ENCODE measurements around the gene HOXD1. TPM values are rescaled to one million over a fixed set of nuclear protein-coding genes. Genes with fewer than 3 reads are reported as not detected.

Gene HOXD1
- total RNA-seq, 1 experiment from 2014 or later: not detected

- intact Hi-C loops (cut with micrococcal nuclease; ENCODE audit: unreplicated experiment): no loop called here
- H3K9me2 ChIP-seq (ENCODE audit: insufficient read depth): no peaks in the 10 kb centered on the region
- H2AFZ ChIP-seq: no peak overlapping the region
- no peak overlapping the region for H3K4me3 ChIP-seq
- BruUV-seq (replicated peaks): no TSS peak
- no peaks in the 10 kb centered on the region for H3K79me2 ChIP-seq (ENCODE audit: low read depth)
- H3K27me3 ChIP-seq (ENCODE audit: insufficient read depth, low read depth): peaks cover 90% of the 10 kb centered on the region
- no peak for DNase-seq
- ChIA-PET POLR2A (ENCODE audit: unreplicated experiment) (no interaction called here), CTCF (no interaction called here)
- no peaks in the 10 kb centered on the region for H3K36me3 ChIP-seq (ENCODE audit: low read depth)
- H3K9me3 ChIP-seq (ENCODE audit: insufficient read depth, low read depth): no peaks in the 10 kb centered on the region
- no peaks in the 10 kb centered on the region for H3F3A ChIP-seq (ENCODE audit: insufficient read depth, low read depth)
- H4K20me1 ChIP-seq (ENCODE audit: insufficient read depth): no peaks in the 10 kb centered on the region
- H3K4me2 ChIP-seq: no peak overlapping the region
- no peaks in the 10 kb centered on the region for H3K4me1 ChIP-seq (replicated peaks; ENCODE audit: insufficient read depth)
- no peak overlapping the region for H3K27ac ChIP-seq
- no peak for TF ChIP-seq CTCF (conservative IDR thresholded peaks at IDR 0.05)
- TF ChIP-seq EZH2 (IDR thresholded peaks at IDR 0.05; ENCODE audit: low read depth): no peak
Observed at GRCh38 chr2:176155356-176156044, 33.0 kb upstream of the HOXD1 start.

GRCh38 chr2:176156301-176156806, 32.1 kb upstream of the HOXD1 start:
- H2AFZ ChIP-seq: no peak overlapping the region
- peaks cover 90% of the 10 kb centered on the region for H3K27me3 ChIP-seq (ENCODE audit: insufficient read depth, low read depth)
- H3F3A ChIP-seq (ENCODE audit: insufficient read depth, low read depth): no peaks in the 10 kb centered on the region
- no peaks in the 10 kb centered on the region for H4K20me1 ChIP-seq (ENCODE audit: insufficient read depth)
- intact Hi-C loops (cut with micrococcal nuclease; ENCODE audit: unreplicated experiment): no loop called here
- H3K4me3 ChIP-seq: no peak overlapping the region
- no peaks in the 10 kb centered on the region for H3K9me2 ChIP-seq (ENCODE audit: insufficient read depth)
- no peak overlapping the region for H3K4me2 ChIP-seq
- ChIA-PET POLR2A (ENCODE audit: unreplicated experiment) (no interaction called here), CTCF (no interaction called here)
- H3K27ac ChIP-seq: no peak overlapping the region
- DNase-seq: no peak
- BruUV-seq (replicated peaks): no TSS peak
- TF ChIP-seq CTCF (conservative IDR thresholded peaks at IDR 0.05) (no peak), EZH2 (IDR thresholded peaks at IDR 0.05; ENCODE audit: low read depth) (no peak)
- no peaks in the 10 kb centered on the region for H3K36me3 ChIP-seq (ENCODE audit: low read depth)
- no peaks in the 10 kb centered on the region for H3K79me2 ChIP-seq (ENCODE audit: low read depth)
- H3K9me3 ChIP-seq (ENCODE audit: insufficient read depth, low read depth): no peaks in the 10 kb centered on the region
- no peaks in the 10 kb centered on the region for H3K4me1 ChIP-seq (replicated peaks; ENCODE audit: insufficient read depth)

DNA sequence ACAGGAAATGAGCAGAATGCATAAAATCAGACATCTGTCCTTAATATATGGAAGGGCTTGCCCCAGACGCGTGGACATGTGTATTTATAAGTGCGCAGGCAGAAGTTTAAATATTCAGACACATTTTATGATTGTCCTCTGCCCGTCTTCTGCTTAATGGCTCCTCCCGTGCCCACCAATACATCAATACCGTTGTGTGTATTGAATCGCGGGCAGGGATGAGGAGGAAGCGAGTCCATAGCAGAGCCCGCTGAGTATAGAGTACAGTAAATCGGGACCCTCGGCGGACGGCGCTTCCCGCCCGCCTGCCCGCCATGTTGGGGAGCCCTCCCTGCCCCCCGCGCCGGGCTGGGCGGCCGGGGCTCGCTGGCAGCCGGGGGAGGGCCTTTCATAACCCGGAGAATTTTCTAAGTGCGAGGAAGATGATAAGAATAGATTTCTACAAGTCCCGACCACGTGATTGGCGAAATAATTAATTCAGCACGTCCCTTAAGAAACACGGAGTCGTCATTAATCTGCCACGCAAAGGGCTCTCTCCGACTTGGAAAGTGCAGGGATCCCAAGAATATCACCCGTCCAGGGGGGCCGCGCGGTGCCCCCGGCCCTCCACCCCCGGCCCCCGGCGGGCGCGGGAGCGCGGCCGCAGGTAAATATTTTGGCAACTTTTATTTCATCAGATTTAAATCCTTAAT, 31.5 kb upstream of the HOXD1 start, which contains the start of gene HOXD3:
HOXD3 (plus strand) TSS at position 501 of the 692 bp plus-strand sequence. CDS start 11,808 bp downstream, outside the sequence.
- DNase-seq: no peak
- Histone ChIP-seq H3K4me2 (no peak within 1 kb of the TSS), H3K79me2 (ENCODE audit: low read depth) (no peaks in the 10 kb centered on the region), H3K4me1 (replicated peaks; ENCODE audit: insufficient read depth) (no peaks in the 10 kb centered on the region), H3K27me3 (ENCODE audit: insufficient read depth, low read depth) (peaks cover 90% of the 10 kb centered on the region), H3K9me2 (ENCODE audit: insufficient read depth) (no peaks in the 10 kb centered on the region), H3K27ac (no peak within 1 kb of the TSS), H3K9me3 (ENCODE audit: insufficient read depth, low read depth) (no peaks in the 10 kb centered on the region), H3F3A (ENCODE audit: insufficient read depth, low read depth) (no peaks in the 10 kb centered on the region), H3K4me3 (no peak within 1 kb of the TSS), H2AFZ (no peak within 1 kb of the TSS), H3K36me3 (ENCODE audit: low read depth) (no peaks in the 10 kb centered on the region), H4K20me1 (ENCODE audit: insufficient read depth) (no peaks in the 10 kb centered on the region)
- intact Hi-C loops (cut with micrococcal nuclease; ENCODE audit: unreplicated experiment): no loop called here
- ChIA-PET CTCF (no interaction called here), POLR2A (ENCODE audit: unreplicated experiment) (no interaction called here)
- TF ChIP-seq EZH2 (IDR thresholded peaks at IDR 0.05; ENCODE audit: low read depth): no peak
- no peak for TF ChIP-seq CTCF (conservative IDR thresholded peaks at IDR 0.05)
- no TSS peak for BruUV-seq (replicated peaks)
